HEK293T (cell line): ENCODE results near the gene OR2AE1.

Experiments used
- CTCF ChIA-PET: fragments of 350-600 bp; formaldehyde crosslinking; extraction: SDS; loops from one replicate; lab custom pipeline; 2021; ENCODE audit warnings: antibody characterized with exemption, inconsistent platforms; lab: Yijun Ruan, JAX
- POLR2A ChIA-PET: fragments of 350-600 bp; formaldehyde crosslinking; extraction: SDS; loops from one replicate; lab custom pipeline; 2020; ENCODE audit warnings: antibody characterized with exemption, inconsistent platforms; lab: Yijun Ruan, JAX
- DNase-seq: peaks from one replicate; pipeline ENCODE4 v3.0.0; 2012; ENCODE audit warnings: mixed read lengths; ENCODE audit errors: extremely low spot score
- ARNT ChIP-seq: fragments of 450-650 bp; IDR thresholded peaks from 2 replicates; pipeline ENCODE4 v1.6.1; 2017; ENCODE audit warnings: mild to moderate bottlenecking
- BHLHE40 ChIP-seq: fragments of 450-650 bp; IDR thresholded peaks from 2 replicates; pipeline ENCODE4 v1.6.1; 2016; ENCODE audit warnings: mild to moderate bottlenecking, moderate library complexity, borderline replicate concordance
- CTBP1 ChIP-seq: fragments of 450-650 bp; IDR thresholded peaks from 2 replicates; pipeline ENCODE4 v1.6.1; 2016; ENCODE audit warnings: borderline replicate concordance
- ELF4 ChIP-seq: fragments of 450-650 bp; IDR thresholded peaks from 2 replicates; pipeline ENCODE4 v1.6.1; 2017; ENCODE audit warnings: antibody characterized with exemption
- FOXA1 ChIP-seq: fragments of 450-650 bp; IDR thresholded peaks from 2 replicates; pipeline ENCODE4 v1.6.1; 2016; ENCODE audit warnings: mild to moderate bottlenecking
- FOXK2 ChIP-seq: fragments of 450-650 bp; IDR thresholded peaks from 2 replicates; pipeline ENCODE4 v1.6.1; 2016; ENCODE audit warnings: mild to moderate bottlenecking
- FOXM1 ChIP-seq: fragments of 450-650 bp; IDR thresholded peaks from 2 replicates; pipeline ENCODE4 v1.6.1; 2017; ENCODE audit warnings: mild to moderate bottlenecking, borderline replicate concordance
- HDGF ChIP-seq: fragments of 450-650 bp; IDR thresholded peaks from 2 replicates; pipeline ENCODE4 v1.6.1; 2017; ENCODE audit warnings: antibody characterized with exemption, borderline replicate concordance
- L3MBTL2 ChIP-seq: fragments of 450-650 bp; conservative IDR thresholded peaks from 2 replicates; pipeline ENCODE4 v1.6.1; 2016; ENCODE audit warnings: mild to moderate bottlenecking
- LEF1 ChIP-seq: fragments of 450-650 bp; IDR thresholded peaks from 2 replicates; pipeline ENCODE4 v1.6.1; 2017; ENCODE audit warnings: mild to moderate bottlenecking, borderline replicate concordance
- NFRKB ChIP-seq: fragments of 450-650 bp; IDR thresholded peaks from 2 replicates; pipeline ENCODE4 v1.6.1; 2016; ENCODE audit warnings: mild to moderate bottlenecking, moderate library complexity
- PKNOX1 ChIP-seq: fragments of 450-650 bp; IDR thresholded peaks from 2 replicates; pipeline ENCODE4 v1.6.1; 2016
- SP1 ChIP-seq: fragments of 450-650 bp; IDR thresholded peaks from 2 replicates; pipeline ENCODE4 v1.6.1; 2017
- SUZ12 ChIP-seq: fragments of 450-650 bp; IDR thresholded peaks from 2 replicates; pipeline ENCODE4 v1.6.1; 2016; ENCODE audit warnings: mild to moderate bottlenecking
- TARDBP ChIP-seq: fragments of 450-650 bp; IDR thresholded peaks from 2 replicates; pipeline ENCODE4 v1.6.1; 2016
- ZNF384 ChIP-seq: fragments of 450-650 bp; IDR thresholded peaks from 2 replicates; pipeline ENCODE4 v1.6.1; 2016

The OR2AE1 gene

GRCh38 chr7:99828811-99829210 is 48.0 kb downstream of the OR2AE1 start:
- POLR2A ChIA-PET = no interaction called here
- CTCF ChIA-PET = no interaction called here
- DNase-seq = no peak
- TF ChIP-seq PKNOX1 = no peak
- no peak for TF ChIP-seq ZNF384
- TF ChIP-seq L3MBTL2 = no peak
- TF ChIP-seq ELF4 = no peak
- no peak for TF ChIP-seq SUZ12
- TF ChIP-seq SP1 = no peak
- no peak for TF ChIP-seq BHLHE40
- TF ChIP-seq LEF1 = no peak
- TF ChIP-seq ARNT = no peak
- no peak for TF ChIP-seq HDGF
- no peak for TF ChIP-seq FOXM1
- TF ChIP-seq FOXA1 = no peak
- TF ChIP-seq CTBP1 = no peak
- TF ChIP-seq TARDBP = no peak
- no peak for TF ChIP-seq FOXK2
- no peak for TF ChIP-seq NFRKB

GRCh38 chr7:99827040-99827778 is 49.6 kb downstream of the OR2AE1 start:
- no peak for DNase-seq
- CTCF ChIA-PET = interaction anchor here (0.6 kb wide), 1 partner anchor 345 kb away, joined by 3 read pairs; no protein-coding TSS in a partner anchor
- POLR2A ChIA-PET = no interaction called here
- TF ChIP-seq HDGF = no peak
- no peak for TF ChIP-seq ARNT
- TF ChIP-seq FOXK2 = no peak
- no peak for TF ChIP-seq L3MBTL2
